Astrocyte (in vitro differentiated cells and primary cell): ENCODE data around the gene CCDC185.

Source experiments
- CTCF ChIP-seq: IDR thresholded peaks from 2 replicates; pipeline ENCODE4 v1.5.1; 2011; ENCODE audit warnings: low read depth, mild to moderate bottlenecking, inconsistent platforms, low read length, moderate library complexity; ENCODE audit not compliant: insufficient read depth
- EZH2 ChIP-seq: IDR thresholded peaks from 2 replicates; pipeline ENCODE4 v1.6.1; 2012; ENCODE audit warnings: mild to moderate bottlenecking, low read length, inconsistent platforms; ENCODE audit not compliant: insufficient read depth

GRCh38 chr1:223403184-223403815, 10.1 kb downstream of the CCDC185 start:
- TF ChIP-seq CTCF (no peak), EZH2 (no peak)
